ENCODE measurements around the gene FGF21.

DNA sequence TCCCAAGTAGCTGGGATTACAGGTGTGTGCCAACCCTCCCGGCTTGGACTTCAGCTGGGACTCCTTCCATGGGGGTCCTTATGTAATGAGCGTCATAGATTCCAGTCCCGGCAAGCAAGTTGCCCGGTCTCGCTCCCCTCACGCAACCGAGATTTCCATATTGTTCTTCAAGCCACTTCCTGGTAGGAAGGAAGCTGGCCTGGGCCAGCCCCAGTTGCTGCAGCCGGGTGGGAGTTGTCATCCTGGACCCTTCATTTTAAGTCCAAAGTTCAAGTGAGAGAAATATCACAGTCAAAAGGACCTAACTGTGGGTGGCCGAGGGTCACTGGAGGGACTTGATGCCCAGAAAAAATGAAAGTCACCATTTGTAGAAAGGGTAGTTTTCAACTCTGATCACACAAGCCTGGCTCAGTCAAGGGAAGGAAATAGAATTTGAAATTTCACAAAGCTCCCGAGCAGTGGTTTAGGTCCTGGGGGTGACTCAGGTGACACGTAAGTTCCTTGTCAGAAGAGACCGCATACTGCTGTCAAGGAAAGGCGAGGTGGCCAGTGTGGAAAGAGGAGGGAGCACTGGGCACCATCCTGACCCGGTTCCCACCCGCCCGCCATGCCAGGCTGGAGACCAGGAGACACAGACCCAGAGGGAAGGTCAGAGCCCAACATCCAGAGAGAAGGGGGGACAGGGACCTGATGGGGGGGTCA is 5.3 kb downstream of the FGF21 start:
- TF ChIP-seq, protein P1, sequence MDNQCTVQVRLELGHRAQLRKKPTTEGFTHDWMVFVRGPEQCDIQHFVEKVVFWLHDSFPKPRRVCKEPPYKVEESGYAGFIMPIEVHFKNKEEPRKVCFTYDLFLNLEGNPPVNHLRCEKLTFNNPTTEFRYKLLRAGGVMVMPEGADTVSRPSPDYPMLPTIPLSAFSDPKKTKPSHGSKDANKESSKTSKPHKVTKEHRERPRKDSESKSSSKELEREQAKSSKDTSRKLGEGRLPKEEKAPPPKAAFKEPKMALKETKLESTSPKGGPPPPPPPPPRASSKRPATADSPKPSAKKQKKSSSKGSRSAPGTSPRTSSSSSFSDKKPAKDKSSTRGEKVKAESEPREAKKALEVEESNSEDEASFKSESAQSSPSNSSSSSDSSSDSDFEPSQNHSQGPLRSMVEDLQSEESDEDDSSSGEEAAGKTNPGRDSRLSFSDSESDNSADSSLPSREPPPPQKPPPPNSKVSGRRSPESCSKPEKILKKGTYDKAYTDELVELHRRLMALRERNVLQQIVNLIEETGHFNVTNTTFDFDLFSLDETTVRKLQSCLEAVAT (IDR thresholded peaks at IDR 0.05): no peak
- TF ChIP-seq, protein P2, sequence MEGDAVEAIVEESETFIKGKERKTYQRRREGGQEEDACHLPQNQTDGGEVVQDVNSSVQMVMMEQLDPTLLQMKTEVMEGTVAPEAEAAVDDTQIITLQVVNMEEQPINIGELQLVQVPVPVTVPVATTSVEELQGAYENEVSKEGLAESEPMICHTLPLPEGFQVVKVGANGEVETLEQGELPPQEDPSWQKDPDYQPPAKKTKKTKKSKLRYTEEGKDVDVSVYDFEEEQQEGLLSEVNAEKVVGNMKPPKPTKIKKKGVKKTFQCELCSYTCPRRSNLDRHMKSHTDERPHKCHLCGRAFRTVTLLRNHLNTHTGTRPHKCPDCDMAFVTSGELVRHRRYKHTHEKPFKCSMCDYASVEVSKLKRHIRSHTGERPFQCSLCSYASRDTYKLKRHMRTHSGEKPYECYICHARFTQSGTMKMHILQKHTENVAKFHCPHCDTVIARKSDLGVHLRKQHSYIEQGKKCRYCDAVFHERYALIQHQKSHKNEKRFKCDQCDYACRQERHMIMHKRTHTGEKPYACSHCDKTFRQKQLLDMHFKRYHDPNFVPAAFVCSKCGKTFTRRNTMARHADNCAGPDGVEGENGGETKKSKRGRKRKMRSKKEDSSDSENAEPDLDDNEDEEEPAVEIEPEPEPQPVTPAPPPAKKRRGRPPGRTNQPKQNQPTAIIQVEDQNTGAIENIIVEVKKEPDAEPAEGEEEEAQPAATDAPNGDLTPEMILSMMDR (IDR thresholded peaks at IDR 0.05 in 2 of 3, conservative IDR thresholded peaks at IDR 0.05 in 1 of 3; ENCODE audit: control insufficient read depth in 2 of 3, extremely low read depth in 1 of 3, insufficient read depth in 1 of 3, low read depth in 3 of 3, low read length in 3 of 3): no peak

All from GM12878 (cell line).